Thyroid gland (tissue), 4 donors: Measurements from ENCODE around the gene NUP98. TPM values are rescaled to one million over a fixed set of nuclear protein-coding genes. Genes with fewer than 3 reads are reported as not detected.
A peak's percentile ranks its signal among the peaks of the same experiment; 100 is the strongest.
"Not testable (repeated sequence)": the region's sequence is repeated elsewhere in the genome, so short reads cannot be mapped to it uniquely, and the experiment has no call there.

Source experiments
- DNase-seq, 2 donors: peaks; one replicate each; pipeline ENCODE4 v3.0.0-alpha.2; 2019
- H3K27ac ChIP-seq, 3 donors: fragments of 200-600 bp; sonication (generic); 1 replicate in 2 of 3; 2 replicates in 1 of 3; pipeline ENCODE4 v1.5.1; 2016 to 2019; ENCODE audit warnings: mild to moderate bottlenecking in 1 of 3, moderate library complexity in 1 of 3
- H3K27me3 ChIP-seq: fragments of 200-600 bp; sonication (generic); one replicate; pipeline ENCODE4 v1.5.1; 2019
- H3K36me3 ChIP-seq, 2 donors: fragments of 200-600 bp; sonication (generic); one replicate each; pipeline ENCODE4 v1.5.1; 2016 to 2019
- H3K4me1 ChIP-seq, 2 donors: fragments of 200-600 bp; sonication (generic); one replicate each; pipeline ENCODE4 v1.5.1; 2017 to 2019
- H3K4me3 ChIP-seq, 3 donors: fragments of 200-600 bp; sonication (generic); replicated peaks in 1 of 3; 1 replicate in 2 of 3; 2 replicates in 1 of 3; pipeline ENCODE4 v1.5.1; 2016; ENCODE audit warnings: mild to moderate bottlenecking in 1 of 3
- H3K9me3 ChIP-seq: fragments of 200-600 bp; sonication (generic); one replicate; pipeline ENCODE4 v1.5.1; 2017
- CTCF ChIP-seq, 6 experiments: fragments of 200-600 bp in 3 of 6; fragments of 450-650 bp in 3 of 6; sonication (generic) in 3 of 6; IDR thresholded peaks; one replicate each; pipeline ENCODE4 v1.5.1; 2016 to 2019; ENCODE audit warnings: antibody characterized with exemption in 6 of 6, mild to moderate bottlenecking in 2 of 6, inconsistent platforms in 1 of 6, moderate library complexity in 1 of 6
- POLR2A ChIP-seq, 2 donors: fragments of 450-650 bp; IDR thresholded peaks; one replicate each; pipeline ENCODE4 v1.6.1; 2017; ENCODE audit warnings: antibody characterized with exemption in 2 of 2, mild to moderate bottlenecking in 2 of 2, moderate library complexity in 1 of 2
- WGBS, 2 donors: methylation state at CpG; one replicate each; pipeline ENCODE4 v1.1.5; 2017; 5-methylcytosine and 5-hydroxymethylcytosine counted together
- intact Hi-C: fragments of 100-400 bp; cut with DNase I; formaldehyde crosslinking; loops from one replicate; pipeline ENCODE4 v1.15.1; 2023
- total RNA-seq, 4 donors: library from RNA; depleted of rRNA; stranded (reverse); fragments of >200 nt; gene quantifications; one replicate each; pipeline ENCODE4 v1.2.3, GENCODE V29; 2016

NUP98 gene
- total RNA-seq, 4 donors from 2014 or later, result 117 to 188 (median 160) TPM

- 54 to 75% methylated on average over 2 of the region's 2 CpGs for WGBS, 2 donors
- peak; percentile 41 to 54 for DNase-seq
- Histone ChIP-seq H3K27ac (no peak overlapping the region), H3K27me3 (no peaks in the 10 kb centered on the region), H3K4me1 (peaks cover 7 to 10% of the 10 kb centered on the region in 2 donors), H3K9me3 (no peaks in the 10 kb centered on the region), H3K36me3 (no peaks in the 10 kb centered on the region), H3K4me3 (no peak overlapping the region)
- intact Hi-C loops, result no loop called here
- TF ChIP-seq POLR2A (IDR thresholded peaks at IDR 0.05), result no peak
- no peak for TF ChIP-seq CTCF (IDR thresholded peaks at IDR 0.05)
Observed at GRCh38 chr11:3816673-3817072, 19.3 kb upstream of the NUP98 start.

GRCh38 chr11:3815845-3816244 lies 18.5 kb upstream of the NUP98 start:
- intact Hi-C loops, result no loop called here
- TF ChIP-seq POLR2A (IDR thresholded peaks at IDR 0.05), result no peak
- no peak for TF ChIP-seq CTCF (IDR thresholded peaks at IDR 0.05)
- Histone ChIP-seq H3K27me3 (no peaks in the 10 kb centered on the region), H3K9me3 (no peaks in the 10 kb centered on the region), H3K4me1 (peaks cover 7 to 10% of the 10 kb centered on the region in 2 donors), H3K27ac (peak overlapping the region in 1 of 3 donors; percentile 12), H3K4me3 (no peak overlapping the region), H3K36me3 (no peaks in the 10 kb centered on the region)
- peak; percentile 31 to 39 for DNase-seq
- 77 to 88% methylated on average over 3 to 4 of the region's 4 CpGs for WGBS, 2 donors

DNA sequence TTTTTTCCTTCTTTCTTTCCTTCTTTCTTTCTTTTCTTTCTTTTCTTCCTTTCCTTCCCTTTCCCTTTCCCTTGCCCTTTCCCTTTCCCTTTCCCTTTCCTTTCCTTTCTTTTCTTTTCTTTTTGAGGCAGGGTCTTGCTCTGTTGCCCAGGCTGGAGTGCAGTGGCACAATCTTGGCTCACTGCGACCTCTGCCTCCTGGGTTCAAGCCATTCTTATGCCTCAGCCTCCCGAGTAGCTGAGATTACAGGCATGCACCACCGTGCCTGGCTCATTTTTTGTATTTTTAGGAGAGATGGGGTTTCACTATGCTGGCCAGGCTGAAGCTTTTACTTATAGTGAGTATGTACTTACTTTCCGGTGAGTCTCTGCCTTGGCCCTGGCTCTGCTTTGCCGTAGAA lies 17.5 kb upstream of the NUP98 start:
- H3K4me3 ChIP-seq, DNase-seq, H3K27me3 ChIP-seq, H3K9me3 ChIP-seq, H3K27ac ChIP-seq, H3K36me3 ChIP-seq, intact Hi-C loops: not testable (repeated sequence)
- H3K4me1 ChIP-seq, result peaks cover 7 to 13% of the 10 kb centered on the region in 2 donors
- 93 to 95% methylated on average over 5 of the region's 5 CpGs for WGBS, 2 donors

DNA sequence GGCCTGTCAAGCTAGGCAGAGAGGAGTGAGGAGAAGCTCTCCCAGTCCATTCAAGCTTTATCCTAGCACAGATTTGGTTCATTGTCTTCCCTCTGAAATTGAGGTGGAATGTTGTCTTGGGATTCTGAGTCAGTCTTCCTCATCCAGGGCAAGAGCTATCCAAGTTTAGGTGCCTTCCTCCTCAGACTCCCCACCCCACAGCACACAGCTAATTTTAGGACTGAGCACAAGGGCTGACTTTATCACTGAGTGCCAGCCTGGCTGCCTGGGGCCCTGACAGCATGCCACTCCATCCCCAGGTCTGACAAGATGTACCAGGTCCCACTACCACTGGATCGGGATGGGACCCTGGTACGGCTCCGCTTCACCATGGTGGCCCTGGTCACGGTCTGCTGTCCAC lies 13.6 kb upstream of the NUP98 start:
- no peak for DNase-seq
- intact Hi-C loops, result no loop called here
- no peak overlapping the region for H3K27ac ChIP-seq
- 92% methylated on average over 4 of the region's 4 CpGs; no CpG with 5 or more reads in 1 of the 2 donors for WGBS, 2 donors
- no peaks in the 10 kb centered on the region for H3K27me3 ChIP-seq
- no peak for TF ChIP-seq CTCF (IDR thresholded peaks at IDR 0.05)
- TF ChIP-seq POLR2A (IDR thresholded peaks at IDR 0.05), result no peak
- peaks cover 16 to 20% of the 10 kb centered on the region in 2 donors for H3K4me1 ChIP-seq
- no peaks in the 10 kb centered on the region for H3K9me3 ChIP-seq
- no peak overlapping the region for H3K4me3 ChIP-seq
- no peaks in the 10 kb centered on the region for H3K36me3 ChIP-seq

DNA sequence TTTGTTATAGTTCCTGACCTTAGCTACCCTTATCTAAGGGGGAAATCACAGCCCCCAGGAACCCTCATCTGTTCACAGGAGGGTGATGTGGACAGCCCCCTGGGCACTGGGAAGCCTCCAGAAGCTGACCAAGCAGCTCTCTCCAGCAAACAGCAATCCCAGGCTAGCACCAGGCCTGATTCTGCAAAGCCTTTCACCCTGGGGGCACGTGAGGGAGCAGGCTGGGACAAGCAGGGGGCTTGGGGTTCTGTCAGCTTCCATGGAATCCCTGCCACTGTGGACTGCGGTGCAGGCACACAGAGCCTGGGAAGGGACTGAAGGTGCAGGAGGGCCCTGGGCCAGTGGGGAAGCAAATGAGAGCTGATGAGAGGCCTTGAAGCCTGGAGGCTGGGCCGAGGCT lies 13.1 kb upstream of the NUP98 start:
- H3K27ac ChIP-seq, result no peak overlapping the region
- no peak overlapping the region for H3K4me3 ChIP-seq
- no peaks in the 10 kb centered on the region for H3K36me3 ChIP-seq
- H3K9me3 ChIP-seq, result no peaks in the 10 kb centered on the region
- peaks cover 13 to 20% of the 10 kb centered on the region in 2 donors for H3K4me1 ChIP-seq
- H3K27me3 ChIP-seq, result no peaks in the 10 kb centered on the region
- 94 to 95% methylated on average over 3 of the region's 3 CpGs for WGBS, 2 donors
- intact Hi-C loops, result no loop called here
- DNase-seq, result no peak
- TF ChIP-seq POLR2A (IDR thresholded peaks at IDR 0.05), result no peak
- no peak for TF ChIP-seq CTCF (IDR thresholded peaks at IDR 0.05)

- Histone ChIP-seq H3K27ac (peak overlapping the region in 2 of 3 donors; percentile 2 to 79), H3K9me3 (no peaks in the 10 kb centered on the region), H3K4me1 (peaks cover 13 to 20% of the 10 kb centered on the region in 2 donors), H3K36me3 (no peaks in the 10 kb centered on the region), H3K27me3 (no peaks in the 10 kb centered on the region), H3K4me3 (no peak overlapping the region)
- 94 to 100% methylated on average over 1 of the region's 1 CpG for WGBS, 2 donors
- no peak for TF ChIP-seq CTCF (IDR thresholded peaks at IDR 0.05)
- no peak for TF ChIP-seq POLR2A (IDR thresholded peaks at IDR 0.05)
- no peak for DNase-seq
- intact Hi-C loops, result no loop called here
Observed at GRCh38 chr11:3809624-3809928, 12.2 kb upstream of the NUP98 start.
